Epithelial cell of proximal tubule (primary cell): ENCODE data around the gene MYT1. TPM values are rescaled to one million over a fixed set of nuclear protein-coding genes. Genes with fewer than 3 reads are reported as not detected.
"Not testable (repeated sequence)": the region's sequence is repeated elsewhere in the genome, so short reads cannot be mapped to it uniquely, and the experiment has no call there.

Experiments
- DNase-seq: peaks from one replicate; pipeline ENCODE4 v3.0.0-alpha.2; 2011; ENCODE audit warnings: low read depth
- H3K4me3 ChIP-seq: 2 replicates; pipeline ENCODE4 v1.5.1; 2011; ENCODE audit warnings: low read depth, mild to moderate bottlenecking, low read length
- CTCF ChIP-seq: conservative IDR thresholded peaks from 2 replicates; pipeline ENCODE4 v1.5.1; 2012; ENCODE audit warnings: low read depth, mild to moderate bottlenecking, low read length
- total RNA-seq: library from RNA; depleted of rRNA; stranded (reverse); fragments of >200 nt; gene quantifications from 2 replicates; pipeline ENCODE4 v1.2.3, GENCODE V29; 2015

Gene MYT1
- not detected in 2 replicates for total RNA-seq

DNA sequence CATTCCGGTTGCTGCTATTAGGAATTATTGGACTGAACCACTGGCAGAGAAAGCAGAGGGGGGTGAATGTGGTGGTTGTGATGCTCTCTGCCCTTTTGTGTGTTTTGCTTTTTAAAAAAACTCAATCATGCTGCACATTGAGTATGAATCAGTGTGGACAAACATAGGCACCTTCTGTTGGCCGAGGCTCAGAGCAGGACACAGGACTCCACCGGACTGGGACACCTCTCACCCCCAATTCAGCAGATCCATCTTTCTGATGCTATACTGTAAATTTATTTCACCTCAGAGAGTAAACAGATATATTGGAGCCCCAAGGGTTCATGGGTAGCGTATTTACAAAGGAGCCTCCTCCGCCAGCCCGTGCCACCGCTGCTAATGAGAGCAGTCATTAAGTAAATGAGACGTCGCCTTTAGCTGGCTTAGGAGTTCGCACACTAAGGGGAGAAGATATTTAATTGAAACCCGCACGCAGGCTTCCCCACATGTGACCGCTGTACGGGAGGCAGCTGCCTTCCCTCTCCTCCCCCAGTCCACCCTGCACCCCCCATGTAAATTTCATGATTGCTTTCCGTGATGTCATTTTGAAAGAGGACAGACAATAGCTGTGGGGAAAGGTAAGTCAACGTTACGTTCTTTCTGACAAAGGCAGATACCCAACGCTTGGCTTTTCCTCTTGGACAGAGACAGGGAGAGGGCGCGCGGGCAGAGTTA is at the start of gene MYT1:
Gene MYT1, plus strand, starts transcription at position 330 of the 714 bp plus-strand sequence. CDS start 34,410 bp downstream, outside the sequence.
- DNase-seq, result no peak
- no peak for TF ChIP-seq CTCF
- no peak within 1 kb of the TSS for H3K4me3 ChIP-seq

DNA sequence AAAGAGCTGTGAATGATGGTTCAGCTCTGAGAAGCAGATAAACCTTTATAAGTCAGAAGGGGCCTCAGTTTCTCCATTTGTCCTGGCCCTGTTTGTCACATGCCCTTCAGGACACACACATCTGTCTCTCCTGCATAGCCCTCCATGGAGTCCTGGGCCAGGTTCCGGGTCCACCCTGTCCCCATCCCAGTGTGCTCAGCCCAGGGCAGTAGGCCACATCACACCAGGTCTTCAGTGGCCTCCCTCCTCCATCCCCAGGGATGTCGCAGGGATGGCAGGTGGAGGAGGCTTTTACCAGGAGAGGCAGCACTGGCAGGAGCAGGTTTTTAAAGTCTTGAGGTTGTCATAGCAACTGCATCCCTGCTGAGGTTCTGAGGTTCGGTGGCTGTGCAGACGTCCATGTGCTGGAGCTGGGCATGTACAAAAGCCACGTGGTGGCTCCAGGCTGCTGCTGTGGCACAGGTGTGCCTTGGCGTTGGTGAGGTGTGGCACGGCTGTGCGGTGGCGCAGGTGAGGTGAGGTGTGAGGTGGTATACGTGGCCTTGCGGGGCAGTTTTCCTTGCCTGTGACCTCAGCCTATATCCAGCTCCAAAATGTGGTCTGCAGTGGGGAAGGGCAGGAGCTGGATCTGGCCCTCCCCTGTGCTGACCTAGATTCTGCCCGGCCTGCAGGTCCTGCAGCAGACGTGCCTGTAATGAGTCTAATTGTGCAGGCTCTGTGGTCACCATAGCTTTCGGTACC is 48.9 kb upstream of the MYT1 start:
- no peak for TF ChIP-seq CTCF
- no peak for DNase-seq
- no peak overlapping the region for H3K4me3 ChIP-seq

DNA sequence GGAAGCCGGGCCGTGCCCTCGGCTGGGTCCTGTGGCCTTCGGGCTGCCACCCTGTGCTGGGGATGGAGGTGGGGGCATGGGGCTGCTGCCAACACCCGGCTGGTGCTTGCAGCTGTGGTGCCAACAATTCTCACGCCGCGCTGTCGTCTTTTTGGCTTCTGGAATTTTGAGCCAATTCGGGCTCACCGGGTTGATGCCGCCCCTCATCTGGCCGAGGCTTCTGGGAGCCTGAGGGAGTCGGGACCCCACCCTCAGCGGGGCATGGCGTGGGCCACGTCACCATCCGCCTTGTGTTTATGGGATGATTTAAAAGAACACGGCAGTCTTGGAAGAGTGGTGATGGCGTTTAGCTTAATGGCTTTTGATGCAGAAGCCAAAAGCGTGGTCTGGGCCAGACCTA is 48.2 kb upstream of the MYT1 start:
- no peak for TF ChIP-seq CTCF
- no peak overlapping the region for H3K4me3 ChIP-seq
- no peak for DNase-seq

- no peak for DNase-seq
- no peak overlapping the region for H3K4me3 ChIP-seq
- TF ChIP-seq CTCF, result no peak
These were observed 47.5 kb upstream of the MYT1 start for GRCh38 chr20:64116541-64117431.

- H3K4me3 ChIP-seq, DNase-seq: not testable (repeated sequence)
These were observed 46.8 kb upstream of the MYT1 start for GRCh38 chr20:64117432-64117777.

GRCh38 chr20:64119301-64119680 is 45.0 kb upstream of the MYT1 start:
- no peak overlapping the region for H3K4me3 ChIP-seq
- DNase-seq, result no peak
- no peak for TF ChIP-seq CTCF

GRCh38 chr20:64119681-64120341 is 44.4 kb upstream of the MYT1 start:
- no peak for DNase-seq
- H3K4me3 ChIP-seq, result no peak overlapping the region

More at GRCh38 chr20:64119681-64120341, 44.4 kb upstream of the MYT1 start:
- no peak for TF ChIP-seq CTCF
